Spinal cord (tissue), 10 donors: ENCODE data around the gene GPBAR1. TPM values are rescaled to one million over a fixed set of nuclear protein-coding genes. Genes with fewer than 3 reads are reported as not detected.
"Not testable (repeated sequence)": the region's sequence is repeated elsewhere in the genome, so short reads cannot be mapped to it uniquely, and the experiment has no call there.

Experiments used
- DNase-seq, 6 donors: peaks; one replicate each; pipeline versions ENCODE4 v3.0.0 to v3.0.0-alpha.2; 2013 to 2015; ENCODE audit warnings: low spot score in 6 of 6, low read depth in 4 of 6
- H3K27ac ChIP-seq: one replicate; pipeline ENCODE4 v1.5.1; 2013; ENCODE audit warnings: low read depth, low read length, control low read depth
- H3K27me3 ChIP-seq: one replicate; pipeline ENCODE4 v1.6.1; 2013; ENCODE audit warnings: low read length; ENCODE audit not compliant: control insufficient read depth, insufficient read depth
- H3K36me3 ChIP-seq: one replicate; pipeline ENCODE4 v1.6.1; 2013; ENCODE audit warnings: low read length; ENCODE audit not compliant: control insufficient read depth, insufficient read depth
- H3K4me1 ChIP-seq: one replicate; pipeline ENCODE4 v1.6.1; 2013; ENCODE audit warnings: low read length; ENCODE audit not compliant: control insufficient read depth, insufficient read depth
- H3K4me3 ChIP-seq: one replicate; pipeline ENCODE4 v1.5.1; 2013; ENCODE audit warnings: low read depth, low read length, control low read depth
- H3K9me3 ChIP-seq: one replicate; pipeline ENCODE4 v1.6.1; 2013; ENCODE audit warnings: low read length; ENCODE audit not compliant: control insufficient read depth, insufficient read depth
- WGBS: methylation state at CpG from one replicate; pipeline ENCODE4 v1.1.5; 2013; ENCODE audit warnings: missing lambda C conversion rate; ENCODE audit not compliant: insufficient coverage; 5-methylcytosine and 5-hydroxymethylcytosine counted together
- polyA plus RNA-seq, 2 donors: library from polyadenylated mRNA; unstranded; fragments of 120-200 nt; gene quantifications; one replicate each; pipeline ENCODE4 v1.2.1, GENCODE V29; 2013; ENCODE audit not compliant: insufficient read length in 2 of 2
- total RNA-seq, 2 donors: library from RNA; depleted of rRNA in 1 of 2; stranded (reverse); fragments of 120-200 nt in 1 of 2; fragments of >200 nt in 1 of 2; gene quantifications; one replicate each; pipeline versions ENCODE4 v1.2.3 to v1.2.4, GENCODE V29; 2013 to 2014
- donor health status: healthy.

Gene GPBAR1
- total and polyA plus RNA-seq, 4 donors: 0.30 to 0.74 (median 0.40) TPM

DNA sequence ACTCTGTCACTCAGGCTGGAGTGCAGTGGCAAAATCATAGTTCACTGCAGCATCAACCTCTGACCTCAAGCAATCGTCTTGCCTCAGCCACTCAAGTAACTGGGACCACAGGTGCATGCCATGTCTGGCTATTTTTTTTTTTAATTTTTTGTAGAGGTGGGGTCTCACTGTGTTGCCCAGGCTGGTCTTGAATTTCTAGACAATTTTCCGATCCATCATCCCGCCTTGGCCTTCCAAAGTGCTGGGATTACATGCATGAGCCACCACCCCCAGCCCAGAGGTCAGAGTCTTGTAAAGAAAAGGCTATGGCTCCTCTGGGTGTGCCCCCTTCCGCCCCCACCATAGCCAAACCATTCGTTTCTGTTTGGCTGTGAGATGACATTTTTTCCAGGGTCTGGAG is 44.6 kb downstream of the GPBAR1 start:
- no peaks in the 10 kb centered on the region for H3K9me3 ChIP-seq
- H3K4me1 ChIP-seq: peaks cover 3% of the 10 kb centered on the region
- DNase-seq: no peak
- H3K4me3 ChIP-seq: no peak overlapping the region
- no peak overlapping the region for H3K27ac ChIP-seq
- 92% methylated on average over 2 of the region's 5 CpGs for WGBS
- no peaks in the 10 kb centered on the region for H3K36me3 ChIP-seq
- H3K27me3 ChIP-seq: no peaks in the 10 kb centered on the region

DNA sequence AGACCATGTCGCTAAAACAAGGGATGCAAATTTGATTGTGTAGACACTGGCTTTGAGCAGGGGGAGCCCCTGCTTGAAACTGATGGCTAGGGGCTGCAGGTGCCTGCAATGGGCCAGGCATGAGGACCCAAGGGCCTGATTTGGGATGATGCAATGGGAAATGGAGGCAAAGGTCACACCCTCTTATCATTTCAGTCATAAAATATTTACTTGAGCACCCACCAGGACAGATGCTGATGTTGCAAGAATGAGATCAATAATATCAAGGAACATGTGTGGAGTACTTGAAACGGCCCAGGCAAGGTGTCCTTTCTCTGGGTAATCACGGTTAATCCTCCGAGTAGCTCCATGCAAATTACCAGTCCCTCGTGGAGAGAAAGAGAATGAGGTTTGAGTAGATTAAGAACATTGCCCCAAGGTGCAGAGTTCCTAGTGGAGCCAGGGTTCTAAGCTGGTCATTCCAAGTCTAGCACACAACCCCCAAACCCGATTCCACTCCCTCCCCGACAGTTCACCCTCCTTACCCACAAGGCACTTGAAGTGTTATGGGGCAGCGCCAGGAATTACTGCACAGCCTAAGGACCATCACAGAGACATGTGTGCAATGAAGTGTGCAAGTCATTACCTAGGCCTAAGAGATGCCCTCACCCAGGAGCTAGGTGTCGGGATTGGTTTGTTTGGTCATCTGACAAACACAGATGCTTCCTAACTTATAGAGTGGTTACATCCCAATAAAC is 45.5 kb downstream of the GPBAR1 start:
- no peak overlapping the region for H3K27ac ChIP-seq
- no peaks in the 10 kb centered on the region for H3K27me3 ChIP-seq
- no peaks in the 10 kb centered on the region for H3K36me3 ChIP-seq
- no peak for DNase-seq
- H3K9me3 ChIP-seq: no peaks in the 10 kb centered on the region
- 86% methylated on average over 5 of the region's 9 CpGs for WGBS
- peaks cover 2% of the 10 kb centered on the region for H3K4me1 ChIP-seq
- no peak overlapping the region for H3K4me3 ChIP-seq

DNA sequence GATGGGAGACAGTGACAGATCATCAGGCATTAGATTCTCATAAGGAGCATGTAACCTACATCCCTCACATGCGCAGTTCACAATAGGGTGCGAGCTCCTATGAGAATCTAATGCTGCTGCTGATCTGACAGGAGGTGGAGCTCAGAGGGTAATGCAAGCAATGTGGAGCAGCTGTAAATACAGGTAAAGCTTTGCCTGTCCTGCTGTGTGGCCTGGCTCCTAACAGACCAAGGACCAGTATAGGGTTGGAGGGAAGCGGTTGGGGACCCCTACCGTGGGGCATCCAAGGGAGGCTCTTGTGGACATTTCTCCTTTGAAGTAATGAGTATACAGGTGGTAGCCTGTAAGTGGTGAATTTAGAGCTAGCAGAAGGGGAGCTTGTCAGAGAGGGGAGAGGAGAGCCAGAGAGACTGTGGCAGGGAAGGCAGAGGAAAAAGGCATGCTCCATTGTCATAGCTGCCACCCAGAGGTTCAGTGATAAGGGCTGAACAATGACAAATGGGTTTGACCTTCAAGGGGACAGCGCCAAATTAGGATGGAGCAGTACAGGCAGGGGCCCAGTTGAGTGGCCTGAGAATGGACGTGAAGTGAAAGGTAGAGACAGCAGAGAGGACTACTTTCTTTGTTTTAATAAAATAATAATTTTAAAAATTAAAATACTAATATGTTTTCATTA is 46.7 kb downstream of the GPBAR1 start:
- Histone ChIP-seq H3K4me3 (no peak overlapping the region), H3K9me3 (no peaks in the 10 kb centered on the region), H3K27me3 (no peaks in the 10 kb centered on the region), H3K4me1 (no peaks in the 10 kb centered on the region), H3K27ac (no peak overlapping the region), H3K36me3 (no peaks in the 10 kb centered on the region)
- DNase-seq: no peak
- 64% methylated on average over 3 of the region's 6 CpGs for WGBS

DNA sequence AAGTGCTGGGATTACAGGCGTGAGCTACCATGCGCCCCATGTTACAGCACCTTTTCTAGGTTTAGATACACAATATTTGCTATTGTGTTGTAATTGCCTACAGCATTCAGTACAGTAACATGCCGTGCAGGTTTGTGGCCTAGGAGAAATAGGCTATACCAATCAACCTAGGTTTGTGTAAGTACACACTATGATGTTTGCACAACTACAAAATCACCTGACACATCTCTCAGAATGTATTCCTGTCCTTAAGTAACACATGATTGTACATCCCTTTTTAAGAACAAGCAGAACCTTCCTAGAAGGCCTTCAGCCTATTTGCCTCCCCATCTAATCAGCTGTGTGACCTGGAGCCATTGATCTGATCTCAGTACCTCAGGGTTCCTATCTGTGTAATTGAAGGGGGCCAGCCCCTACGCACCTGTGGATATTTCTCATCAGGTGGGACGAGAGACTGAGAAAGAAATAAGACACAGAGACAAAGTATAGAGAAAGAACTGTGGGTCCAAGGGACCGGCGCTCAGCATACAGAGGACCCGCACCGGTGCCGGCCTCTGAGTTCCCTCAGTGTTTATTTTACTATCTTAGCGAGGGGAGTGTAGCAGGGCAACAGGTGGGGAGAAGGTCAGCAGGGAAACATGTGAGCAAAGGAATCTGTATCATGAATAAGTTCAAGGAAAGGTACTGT is 50.2 kb downstream of the GPBAR1 start:
- H3K4me1 ChIP-seq: no peaks in the 10 kb centered on the region
- H3K27ac ChIP-seq: no peak overlapping the region
- no peak for DNase-seq
- no peaks in the 10 kb centered on the region for H3K36me3 ChIP-seq
- H3K27me3 ChIP-seq: no peaks in the 10 kb centered on the region
- no peak overlapping the region for H3K4me3 ChIP-seq
- WGBS: 79% methylated on average over 2 of the region's 11 CpGs
- no peaks in the 10 kb centered on the region for H3K9me3 ChIP-seq

DNA sequence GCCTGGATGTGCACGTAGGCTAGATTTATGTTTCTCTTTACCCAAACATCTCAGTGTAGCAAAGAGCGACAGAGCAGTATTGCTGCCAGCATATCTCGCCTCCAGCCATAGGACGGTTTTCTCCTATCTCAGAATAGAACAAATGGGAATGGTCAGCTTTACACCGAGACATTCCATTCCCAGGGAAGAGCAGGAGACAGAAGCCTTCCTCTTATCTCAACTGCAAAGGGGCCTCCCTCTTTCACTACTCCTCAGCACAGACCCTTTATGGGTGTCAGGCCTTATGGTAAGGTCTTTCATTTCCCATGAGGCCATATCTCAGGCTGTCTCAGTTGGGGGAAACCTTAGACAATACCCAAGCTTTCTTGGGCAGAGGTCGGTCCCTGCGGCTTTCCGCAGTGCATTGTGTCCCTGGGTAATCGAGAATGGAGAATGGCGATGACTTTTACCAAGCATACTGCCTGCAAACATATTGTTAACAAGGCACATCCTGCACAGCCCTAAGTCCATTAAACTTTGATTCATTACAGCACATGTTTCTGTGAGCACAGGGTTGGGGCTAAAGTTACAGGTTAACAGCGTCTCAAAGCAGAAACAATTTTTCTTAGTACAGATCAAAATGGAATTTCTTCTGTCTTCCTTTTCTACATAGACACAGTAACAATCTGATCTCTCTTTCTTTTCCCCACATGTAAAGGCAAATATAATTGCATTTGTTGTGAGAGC is 50.9 kb downstream of the GPBAR1 start:
- not testable (repeated sequence) for H3K36me3 ChIP-seq, H3K27me3 ChIP-seq, H3K4me3 ChIP-seq, H3K9me3 ChIP-seq, H3K27ac ChIP-seq, H3K4me1 ChIP-seq
- no CpG with 5 or more reads among the region's 11 CpGs for WGBS
- peak in 1 of 6 donors; percentile 19 for DNase-seq

DNA sequence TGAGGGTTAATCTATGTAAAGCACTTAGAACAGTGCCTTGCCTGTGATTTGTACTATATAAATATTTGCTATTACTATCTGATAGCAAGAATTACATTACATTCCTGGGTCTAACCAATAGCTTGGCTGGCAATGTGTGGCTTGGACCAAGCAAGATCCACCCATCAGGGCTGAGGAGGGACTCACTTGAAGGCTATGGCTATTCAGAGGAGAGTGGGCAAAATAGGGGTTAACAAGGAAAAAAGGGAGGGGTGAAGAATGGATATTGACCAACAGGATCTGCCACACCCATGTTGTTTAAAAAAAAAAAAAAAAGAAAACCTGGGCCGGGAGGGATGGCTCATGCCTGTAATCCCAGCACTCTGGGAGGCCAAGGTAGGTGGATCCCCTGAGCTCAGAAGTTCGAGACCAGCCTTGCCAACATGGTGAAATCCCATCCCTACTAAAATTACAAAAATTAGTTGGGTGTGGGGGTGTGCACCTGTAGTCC is 51.5 kb downstream of the GPBAR1 start:
- H3K36me3 ChIP-seq: no peaks in the 10 kb centered on the region
- no peak for DNase-seq
- H3K27ac ChIP-seq: no peak overlapping the region
- H3K4me3 ChIP-seq: no peak overlapping the region
- no peaks in the 10 kb centered on the region for H3K27me3 ChIP-seq
- no peaks in the 10 kb centered on the region for H3K9me3 ChIP-seq
- H3K4me1 ChIP-seq: no peaks in the 10 kb centered on the region
- no CpG with 5 or more reads among the region's 2 CpGs for WGBS

DNA sequence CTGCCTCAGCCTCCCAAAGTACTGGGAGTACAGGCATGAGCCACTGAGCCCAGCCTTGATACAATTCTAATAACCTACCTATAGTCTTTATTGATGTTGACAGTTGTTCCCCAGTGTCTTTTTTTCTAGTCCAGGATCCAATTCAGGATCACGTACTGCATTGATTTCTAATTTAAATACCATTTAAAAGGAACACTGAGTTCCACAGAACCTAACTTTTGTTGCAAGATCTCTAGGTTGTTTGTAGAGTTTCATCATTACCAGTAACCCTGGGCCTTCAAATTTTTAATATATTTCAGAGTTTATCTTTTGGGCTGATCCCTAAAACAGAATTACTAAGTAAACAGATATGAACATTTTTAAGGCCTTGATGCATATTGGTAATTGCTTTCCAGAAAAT is 52.5 kb downstream of the GPBAR1 start:
- no peaks in the 10 kb centered on the region for H3K4me1 ChIP-seq
- WGBS: no CpG with 5 or more reads among the region's 1 CpG
- DNase-seq: no peak
- H3K36me3 ChIP-seq: peaks cover 4% of the 10 kb centered on the region
- no peak overlapping the region for H3K4me3 ChIP-seq
- no peaks in the 10 kb centered on the region for H3K27me3 ChIP-seq
- no peaks in the 10 kb centered on the region for H3K9me3 ChIP-seq
- H3K27ac ChIP-seq: no peak overlapping the region

Other genes starting within 250 kb of the GPBAR1 start
- under 1 TPM; 0.06 to 0.10 TPM for gene RUFY4, start 191.8 kb upstream of the GPBAR1 start, total RNA-seq
- under 1 TPM; 0.32 to 0.67 TPM for gene RUFY4, start 191.8 kb upstream of the GPBAR1 start, polyA plus RNA-seq
- 1 to 10 TPM in 1 of 2 donors, under 1 TPM in 1; 0.06 to 3.3 TPM for gene CXCR2, start 135.0 kb upstream of the GPBAR1 start, total RNA-seq
- under 1 TPM; 0.16 to 0.26 TPM for gene CXCR2, start 135.0 kb upstream of the GPBAR1 start, polyA plus RNA-seq
- gene CXCR1, start 94.1 kb upstream of the GPBAR1 start, total RNA-seq: under 1 TPM in 1 of 2 donors, not detected in 1; 0.89 TPM
- not detected for gene CXCR1, start 94.1 kb upstream of the GPBAR1 start, polyA plus RNA-seq
- gene ARPC2, start 43.8 kb upstream of the GPBAR1 start, total RNA-seq: 100 to 1,000 TPM; 163 to 192 TPM
- 100 to 1,000 TPM; 237 to 248 TPM for gene ARPC2, start 43.8 kb upstream of the GPBAR1 start, polyA plus RNA-seq
- gene AAMP, start 9.1 kb downstream of the GPBAR1 start, total RNA-seq: 100 to 1,000 TPM in 1 of 2 donors, 10 to 100 TPM in 1; 82.1 to 104 TPM
- gene AAMP, start 9.1 kb downstream of the GPBAR1 start, polyA plus RNA-seq: 100 to 1,000 TPM; 123 to 128 TPM
- 10 to 100 TPM; 45.7 to 72.7 TPM for gene PNKD, start 9.5 kb downstream of the GPBAR1 start, total RNA-seq
- gene PNKD, start 9.5 kb downstream of the GPBAR1 start, polyA plus RNA-seq: 100 to 1,000 TPM in 1 of 2 donors, 10 to 100 TPM in 1; 96.0 to 101 TPM
- 10 to 100 TPM; 49.9 to 93.4 TPM for gene TMBIM1, start 31.5 kb downstream of the GPBAR1 start, total RNA-seq
- 10 to 100 TPM; 21.6 to 34.2 TPM for gene TMBIM1, start 31.5 kb downstream of the GPBAR1 start, polyA plus RNA-seq
- 1 to 10 TPM; 1.2 to 6.6 TPM for gene CATIP, start 95.8 kb downstream of the GPBAR1 start, total RNA-seq
- 1 to 10 TPM; 3.4 to 4.4 TPM for gene CATIP, start 95.8 kb downstream of the GPBAR1 start, polyA plus RNA-seq
- 1 to 10 TPM; 1.9 to 5.0 TPM for gene SLC11A1, start 121.3 kb downstream of the GPBAR1 start, total RNA-seq
- 1 to 10 TPM; 1.5 to 4.0 TPM for gene SLC11A1, start 121.3 kb downstream of the GPBAR1 start, polyA plus RNA-seq
- 100 to 1,000 TPM in 1 of 2 donors, 10 to 100 TPM in 1; 31.6 to 104 TPM for gene CTDSP1, start 138.9 kb downstream of the GPBAR1 start, total RNA-seq
- 10 to 100 TPM; 69.6 to 78.4 TPM for gene CTDSP1, start 138.9 kb downstream of the GPBAR1 start, polyA plus RNA-seq
- gene VIL1, start 158.1 kb downstream of the GPBAR1 start, total RNA-seq: under 1 TPM in 1 of 2 donors, not detected in 1; 0.11 TPM
- gene VIL1, start 158.1 kb downstream of the GPBAR1 start, polyA plus RNA-seq: 1 to 10 TPM in 1 of 2 donors, under 1 TPM in 1; 0.48 to 1.3 TPM